Ascending aorta (tissue), 2 donors: ENCODE results near the gene SYCE1. TPM values are rescaled to one million over a fixed set of nuclear protein-coding genes. Genes with fewer than 3 reads are reported as not detected.
"Not testable (repeated sequence)": the region's sequence is repeated elsewhere in the genome, so short reads cannot be mapped to it uniquely, and the experiment has no call there.

Experiments
- DNase-seq, 2 donors: peaks; one replicate each; pipeline ENCODE4 v3.0.0-alpha.2; 2019; ENCODE audit warnings: low spot score in 2 of 2
- H3K27ac ChIP-seq, 2 donors: fragments of 200-600 bp; sonication (generic); one replicate each; pipeline ENCODE4 v1.5.1; 2016 to 2017; ENCODE audit warnings: mild to moderate bottlenecking in 1 of 2
- H3K27me3 ChIP-seq: fragments of 200-600 bp; sonication (generic); one replicate; pipeline ENCODE4 v1.5.1; 2017
- H3K36me3 ChIP-seq, 2 donors: fragments of 200-600 bp; sonication (generic); one replicate each; pipeline ENCODE4 v1.5.1; 2016
- H3K4me1 ChIP-seq, 2 donors: fragments of 200-600 bp; sonication (generic); one replicate each; pipeline ENCODE4 v1.5.1; 2016 to 2017; ENCODE audit warnings: mild to moderate bottlenecking in 1 of 2
- H3K4me3 ChIP-seq, 2 donors: fragments of 200-600 bp; sonication (generic); one replicate each; pipeline ENCODE4 v1.5.1; 2016 to 2017; ENCODE audit warnings: mild to moderate bottlenecking in 1 of 2
- H3K9me3 ChIP-seq, 2 donors: fragments of 200-600 bp; sonication (generic); one replicate each; pipeline ENCODE4 v1.5.1; 2016
- CTCF ChIP-seq, 3 experiments: fragments of 200-600 bp in 2 of 3; fragments of 450-650 bp in 1 of 3; sonication (generic) in 2 of 3; IDR thresholded peaks; one replicate each; pipeline ENCODE4 v1.5.1; 2016 to 2019; ENCODE audit warnings: antibody characterized with exemption in 3 of 3, mild to moderate bottlenecking in 1 of 3, moderate library complexity in 1 of 3
- intact Hi-C: fragments of 100-400 bp; cut with DNase I; formaldehyde crosslinking; loops from one replicate; pipeline ENCODE4 v1.15.1; 2023
- total RNA-seq: library from RNA; depleted of rRNA; stranded (reverse); fragments of >200 nt; gene quantifications from one replicate; pipeline ENCODE4 v1.1.0, GENCODE V29; 2016

Gene SYCE1
- total RNA-seq, 1 donor from 2014 or later, result not detected

- no peak for TF ChIP-seq CTCF (IDR thresholded peaks at IDR 0.05)
- Histone ChIP-seq H3K9me3 (no peaks in the 10 kb centered on the region), H3K36me3 (no peaks in the 10 kb centered on the region), H3K27ac (no peak overlapping the region), H3K4me3 (no peak overlapping the region), H3K4me1 (no peaks in the 10 kb centered on the region), H3K27me3 (no peaks in the 10 kb centered on the region)
- intact Hi-C loops, result no loop called here
- DNase-seq, result no peak
These were observed 9.9 kb downstream of the SYCE1 start for GRCh38 chr10:133555521-133555920.

GRCh38 chr10:133554600-133554999, 10.8 kb downstream of the SYCE1 start:
- H3K27ac ChIP-seq, result no peak overlapping the region
- intact Hi-C loops, result no loop called here
- TF ChIP-seq CTCF (IDR thresholded peaks at IDR 0.05), result no peak
- H3K36me3 ChIP-seq, result no peaks in the 10 kb centered on the region
- DNase-seq, result no peak
- H3K27me3 ChIP-seq, result no peaks in the 10 kb centered on the region
- no peaks in the 10 kb centered on the region for H3K4me1 ChIP-seq
- no peak overlapping the region for H3K4me3 ChIP-seq
- no peaks in the 10 kb centered on the region for H3K9me3 ChIP-seq

GRCh38 chr10:133544506-133544905, 20.9 kb downstream of the SYCE1 start:
- no peak for TF ChIP-seq CTCF (IDR thresholded peaks at IDR 0.05)
- Histone ChIP-seq H3K9me3 (no peaks in the 10 kb centered on the region), H3K4me1 (no peaks in the 10 kb centered on the region), H3K36me3 (no peaks in the 10 kb centered on the region), H3K27me3 (no peaks in the 10 kb centered on the region), H3K4me3 (no peak overlapping the region), H3K27ac (no peak overlapping the region)
- DNase-seq, result no peak
- intact Hi-C loops, result no loop called here

GRCh38 chr10:133541441-133541975, 23.9 kb downstream of the SYCE1 start:
- H3K9me3 ChIP-seq, DNase-seq, H3K36me3 ChIP-seq, intact Hi-C loops, H3K4me3 ChIP-seq, H3K27ac ChIP-seq, H3K27me3 ChIP-seq, H3K4me1 ChIP-seq: not testable (repeated sequence)

- DNase-seq, result no peak
- no peaks in the 10 kb centered on the region for H3K9me3 ChIP-seq
- H3K27me3 ChIP-seq, result no peaks in the 10 kb centered on the region
- intact Hi-C loops, result no loop called here
- no peak overlapping the region for H3K4me3 ChIP-seq
- TF ChIP-seq CTCF (IDR thresholded peaks at IDR 0.05), result no peak
- H3K27ac ChIP-seq, result no peak overlapping the region
- H3K4me1 ChIP-seq, result no peaks in the 10 kb centered on the region
- H3K36me3 ChIP-seq, result no peaks in the 10 kb centered on the region
These were observed 27.5 kb downstream of the SYCE1 start for GRCh38 chr10:133537546-133538545.

- Histone ChIP-seq H3K9me3 (no peaks in the 10 kb centered on the region), H3K4me1 (no peaks in the 10 kb centered on the region), H3K27me3 (no peaks in the 10 kb centered on the region), H3K36me3 (no peaks in the 10 kb centered on the region), H3K27ac (no peak overlapping the region), H3K4me3 (no peak overlapping the region)
- DNase-seq, result no peak
- TF ChIP-seq CTCF (IDR thresholded peaks at IDR 0.05), result no peak
- intact Hi-C loops, result no loop called here
These were observed 29.2 kb downstream of the SYCE1 start for GRCh38 chr10:133536198-133536597.
